HG02588 (cell line): ENCODE data around the gene SSTR5.

ENCODE experiments used
- ATAC-seq: cut with Tn5 transposase; IDR thresholded peaks from one replicate; pipeline ENCODE4 v1.9.1; 2021; ENCODE audit warnings: mild to moderate bottlenecking, moderate library complexity; ENCODE audit not compliant: unreplicated experiment

Gene SSTR5

GRCh38 chr16:1038932-1039331 is 33.6 kb upstream of the SSTR5 start:
- ATAC-seq = no peak

GRCh38 chr16:1039762-1040161 is 32.8 kb upstream of the SSTR5 start:
- ATAC-seq = no peak

- no peak for ATAC-seq
These were observed 32.2 kb upstream of the SSTR5 start for GRCh38 chr16:1040346-1040745.

GRCh38 chr16:1042049-1042744 is 30.4 kb upstream of the SSTR5 start:
- ATAC-seq = no peak

GRCh38 chr16:1042866-1043265 is 29.7 kb upstream of the SSTR5 start:
- ATAC-seq = no peak

GRCh38 chr16:1043881-1044451 is 28.6 kb upstream of the SSTR5 start:
- no peak for ATAC-seq

- ATAC-seq = no peak
These were observed 27.9 kb upstream of the SSTR5 start for GRCh38 chr16:1044460-1045309.

GRCh38 chr16:1045310-1045992 is 27.1 kb upstream of the SSTR5 start:
- no peak for ATAC-seq

GRCh38 chr16:1045993-1046911 is 26.3 kb upstream of the SSTR5 start:
- no peak for ATAC-seq

- ATAC-seq = no peak
These were observed 25.4 kb upstream of the SSTR5 start for GRCh38 chr16:1047123-1047522.

- no peak for ATAC-seq
These were observed 24.7 kb upstream of the SSTR5 start for GRCh38 chr16:1047801-1048200.

GRCh38 chr16:1048442-1049112 is 24.0 kb upstream of the SSTR5 start:
- ATAC-seq = no peak

- no peak for ATAC-seq
These were observed 23.2 kb upstream of the SSTR5 start for GRCh38 chr16:1049113-1049975.

GRCh38 chr16:1049976-1050247 is 22.6 kb upstream of the SSTR5 start:
- ATAC-seq = no peak

GRCh38 chr16:1050516-1050915 is 22.0 kb upstream of the SSTR5 start:
- no peak for ATAC-seq

GRCh38 chr16:1050921-1051320 is 21.6 kb upstream of the SSTR5 start:
- ATAC-seq = no peak

- no peak for ATAC-seq
These were observed 21.1 kb upstream of the SSTR5 start for GRCh38 chr16:1051446-1051845.

GRCh38 chr16:1052721-1053120 is 19.8 kb upstream of the SSTR5 start:
- no peak for ATAC-seq

GRCh38 chr16:1053121-1053521 is 19.4 kb upstream of the SSTR5 start:
- ATAC-seq = no peak
